DOHH2 (cell line): ENCODE data around the gene UNC13B.

Experiments used
- H3F3A ChIP-seq: fragments of 200-600 bp; sonication (generic), shearing (Covaris generic); 2 replicates; pipeline ENCODE4 v1.6.0; 2016; ENCODE audit warnings: antibody characterized with exemption, mild to moderate bottlenecking; ENCODE audit not compliant: control insufficient read depth, insufficient read depth
- H3K27ac ChIP-seq: fragments of 200-600 bp; sonication (generic); 2 replicates; pipeline ENCODE4 v1.5.1; 2014; ENCODE audit warnings: low read depth, mild to moderate bottlenecking, low read length, moderate library complexity
- H3K27me3 ChIP-seq: fragments of 200-600 bp; sonication (generic); 2 replicates; pipeline ENCODE4 v1.6.1; 2014; ENCODE audit warnings: mild to moderate bottlenecking, low read length, mixed read lengths; ENCODE audit not compliant: control insufficient read depth
- H3K36me3 ChIP-seq: fragments of 200-600 bp; sonication (generic); 2 replicates; pipeline ENCODE4 v1.6.1; 2014; ENCODE audit warnings: mild to moderate bottlenecking, low read length, moderate library complexity, mixed read lengths; ENCODE audit not compliant: control insufficient read depth
- H3K4me1 ChIP-seq: fragments of 200-600 bp; sonication (generic); 2 replicates; pipeline ENCODE4 v1.6.1; 2014; ENCODE audit warnings: mild to moderate bottlenecking, low read length, mixed read lengths; ENCODE audit not compliant: control insufficient read depth
- H3K4me2 ChIP-seq: fragments of 200-600 bp; sonication (generic); 2 replicates; pipeline ENCODE4 v1.6.0; 2014; ENCODE audit warnings: mild to moderate bottlenecking, low read length, moderate library complexity
- H3K4me3 ChIP-seq: fragments of 200-600 bp; sonication (generic); 2 replicates; pipeline ENCODE4 v1.5.1; 2014; ENCODE audit warnings: mild to moderate bottlenecking, low read length, mixed read lengths
- H3K79me2 ChIP-seq: fragments of 200-600 bp; sonication (generic); 2 replicates; pipeline ENCODE4 v1.6.1; 2014; ENCODE audit warnings: mild to moderate bottlenecking, low read length, mixed read lengths; ENCODE audit not compliant: control insufficient read depth
- H3K9me2 ChIP-seq: fragments of 200-600 bp; sonication (generic); replicated peaks from 2 replicates; pipeline ENCODE4 v1.6.1; 2014; ENCODE audit warnings: mild to moderate bottlenecking, low read length, mixed read lengths; ENCODE audit not compliant: control insufficient read depth
- H3K9me3 ChIP-seq: fragments of 200-600 bp; sonication (generic); 2 replicates; pipeline ENCODE4 v1.6.1; 2014; ENCODE audit warnings: antibody characterized with exemption, low read length, mixed read lengths; ENCODE audit not compliant: control insufficient read depth, insufficient read depth
- H4K20me1 ChIP-seq: fragments of 200-600 bp; sonication (generic); 2 replicates; pipeline ENCODE4 v1.6.0; 2014; ENCODE audit warnings: low read depth, mild to moderate bottlenecking, antibody characterized with exemption, low read length, moderate library complexity; ENCODE audit not compliant: control insufficient read depth, insufficient read depth
- CTCF ChIP-seq: fragments of 200-600 bp; sonication (generic); IDR thresholded peaks from one replicate; pipeline ENCODE4 v1.5.1; 2014; ENCODE audit warnings: antibody characterized with exemption, mild to moderate bottlenecking, low read depth, low read length; ENCODE audit not compliant: poor library complexity, severe bottlenecking
- EZH2phosphoT487 ChIP-seq: fragments of 200-600 bp; sonication (generic); IDR thresholded peaks from 2 replicates; pipeline ENCODE4 v1.6.1; 2017; ENCODE audit warnings: borderline replicate concordance, mild to moderate bottlenecking, antibody characterized with exemption, low read length, moderate library complexity, mixed read lengths

UNC13B gene

GRCh38 chr9:35397923-35398322, 236.1 kb downstream of the UNC13B start:
- no peaks in the 10 kb centered on the region for H3K9me2 ChIP-seq
- H3K4me1 ChIP-seq: no peaks in the 10 kb centered on the region
- H3K27ac ChIP-seq: no peak overlapping the region
- no peaks in the 10 kb centered on the region for H3K79me2 ChIP-seq
- H3K4me3 ChIP-seq: no peak overlapping the region
- TF ChIP-seq EZH2phosphoT487 (no peak), CTCF (no peak)
- no peak overlapping the region for H3K4me2 ChIP-seq
- peaks cover 5% of the 10 kb centered on the region; the same call in 1 of the 2 replicates for H3K27me3 ChIP-seq
- no peaks in the 10 kb centered on the region for H3K36me3 ChIP-seq
- H3K9me3 ChIP-seq: no peaks in the 10 kb centered on the region
- H3F3A ChIP-seq: no peaks in the 10 kb centered on the region
- no peaks in the 10 kb centered on the region for H4K20me1 ChIP-seq

- Histone ChIP-seq H3K4me3 (no peak overlapping the region), H3K27ac (no peak overlapping the region), H3K27me3 (peaks cover 5% of the 10 kb centered on the region; the same call in 1 of the 2 replicates), H3K4me1 (no peaks in the 10 kb centered on the region), H3F3A (no peaks in the 10 kb centered on the region), H3K9me3 (no peaks in the 10 kb centered on the region), H3K79me2 (no peaks in the 10 kb centered on the region), H3K9me2 (no peaks in the 10 kb centered on the region), H4K20me1 (no peaks in the 10 kb centered on the region), H3K36me3 (no peaks in the 10 kb centered on the region), H3K4me2 (no peak overlapping the region)
- TF ChIP-seq EZH2phosphoT487 (no peak), CTCF (no peak)
Measured at GRCh38 chr9:35398651-35399335, 237.0 kb downstream of the UNC13B start.

GRCh38 chr9:35404865-35405264, 243.1 kb downstream of the UNC13B start:
- Histone ChIP-seq H3K4me1 (no peaks in the 10 kb centered on the region), H3K9me2 (no peaks in the 10 kb centered on the region), H3K4me3 (no peak overlapping the region), H3F3A (no peaks in the 10 kb centered on the region), H3K27ac (no peak overlapping the region), H3K79me2 (no peaks in the 10 kb centered on the region), H3K36me3 (no peaks in the 10 kb centered on the region), H3K9me3 (no peaks in the 10 kb centered on the region), H4K20me1 (no peaks in the 10 kb centered on the region), H3K4me2 (no peak overlapping the region), H3K27me3 (no peaks in the 10 kb centered on the region)
- no peak for TF ChIP-seq EZH2phosphoT487

- H3K36me3 ChIP-seq: no peaks in the 10 kb centered on the region
- H3K9me2 ChIP-seq: no peaks in the 10 kb centered on the region
- H3F3A ChIP-seq: no peaks in the 10 kb centered on the region
- no peaks in the 10 kb centered on the region for H3K27me3 ChIP-seq
- no peak overlapping the region for H3K4me3 ChIP-seq
- H3K4me1 ChIP-seq: no peaks in the 10 kb centered on the region
- H3K4me2 ChIP-seq: 0 out of 2 replicates have a peak overlapping the region, but pooled peaks have one; percentile 12
- no peaks in the 10 kb centered on the region for H4K20me1 ChIP-seq
- TF ChIP-seq EZH2phosphoT487 (no peak), CTCF (no peak)
- H3K79me2 ChIP-seq: no peaks in the 10 kb centered on the region
- H3K9me3 ChIP-seq: no peaks in the 10 kb centered on the region
- H3K27ac ChIP-seq: no peak overlapping the region
Measured at GRCh38 chr9:35406183-35406959, 244.6 kb downstream of the UNC13B start.
